ENCODE data around the gene PLBD2.
"Not testable (repeated sequence)": the region's sequence is repeated elsewhere in the genome, so short reads cannot be mapped to it uniquely, and the experiment has no call there.

PLBD2 gene

GRCh38 chr12:113334786-113335539, 23.4 kb upstream of the PLBD2 start, which contains the start of gene SLC8B1:
TSS of gene SLC8B1 (minus strand) at chr12:113335109. CDS start at chr12:113332878, 2,231 bp downstream.
- DNase-seq, result peak; percentile 71 to 88 (median 81)

- DNase-seq, result no peak
Measured at GRCh38 chr12:113339540-113339939, 18.8 kb upstream of the PLBD2 start.

- DNase-seq, result no peak
Measured at GRCh38 chr12:113340061-113340460, 18.3 kb upstream of the PLBD2 start.

- no peak for DNase-seq
Measured at GRCh38 chr12:113341535-113341934, 16.9 kb upstream of the PLBD2 start.

- DNase-seq, result no peak
Measured at GRCh38 chr12:113345318-113345717, 13.1 kb upstream of the PLBD2 start.

GRCh38 chr12:113346353-113346752, 12.0 kb upstream of the PLBD2 start:
- DNase-seq, result no peak

- DNase-seq, result no peak
Measured at GRCh38 chr12:113347107-113347506, 11.3 kb upstream of the PLBD2 start.

GRCh38 chr12:113347892-113348291, 10.5 kb upstream of the PLBD2 start:
- DNase-seq, result no peak

- DNase-seq, result no peak
Measured at GRCh38 chr12:113348849-113349536, 9.4 kb upstream of the PLBD2 start.

GRCh38 chr12:113351089-113351488, 7.3 kb upstream of the PLBD2 start:
- no peak for DNase-seq

- DNase-seq, result not testable (repeated sequence)
Measured at GRCh38 chr12:113354192-113354591, 4.2 kb upstream of the PLBD2 start.

GRCh38 chr12:113359133-113359938, 949 bp downstream of the PLBD2 start:
- DNase-seq, result no peak

- DNase-seq, result no peak
Measured at GRCh38 chr12:113359939-113360748, 1.8 kb downstream of the PLBD2 start.

GRCh38 chr12:113361574-113362370, 3.4 kb downstream of the PLBD2 start:
- no peak for DNase-seq

- no peak for DNase-seq
Measured at GRCh38 chr12:113364698-113365097, 6.3 kb downstream of the PLBD2 start.

GRCh38 chr12:113365639-113366395, 7.4 kb downstream of the PLBD2 start:
- DNase-seq, result no peak

GRCh38 chr12:113366827-113367226, 8.4 kb downstream of the PLBD2 start:
- no peak for DNase-seq

GRCh38 chr12:113368331-113368730, 9.9 kb downstream of the PLBD2 start:
- no peak for DNase-seq

- DNase-seq, result no peak
Measured at GRCh38 chr12:113369391-113369985, 11.1 kb downstream of the PLBD2 start.

- DNase-seq, result no peak
Measured at GRCh38 chr12:113370923-113371682, 12.7 kb downstream of the PLBD2 start.
